HepG2 (cell line): Measurements from ENCODE around the gene CHST12. TPM values are rescaled to one million over a fixed set of nuclear protein-coding genes. Genes with fewer than 3 reads are reported as not detected.

ENCODE experiments used
- ATAC-seq: fragments of 200-7000 bp; cut with Tn5 transposase; 3 replicates; pipeline ENCODE4 v1.9.1; 2020; ENCODE audit warnings: mild to moderate bottlenecking, moderate library complexity
- BruUV-seq: library from RNA; stranded (reverse); fragments of 400-500 nt; replicated peaks from 2 replicates; lab custom pipeline; 2021; lab: Mats Ljungman, UMichigan
- CTCF ChIA-PET: fragments of 300-600 bp; formaldehyde crosslinking; extraction: SDS; loops from one replicate; lab custom pipeline; 2021; ENCODE audit warnings: low total read pairs, inconsistent platforms, low intra/inter-chr PET ratio; lab: Yijun Ruan, JAX
- POLR2A ChIA-PET: fragments of 350-600 bp; sonication (Branson Sonifier 250); formaldehyde crosslinking; loops from one replicate; lab custom pipeline; 2020; ENCODE audit warnings: antibody characterized with exemption, inconsistent platforms; lab: Yijun Ruan, JAX
- DNase-seq: peaks from one replicate; pipeline ENCODE4 v3.0.0-alpha.2; 2015; ENCODE audit warnings: low spot score
- FAIRE-seq: peaks from 3 replicates; lab custom pipeline; 2011; peaks lifted over from hg19 to GRCh38; lab: Jason Lieb, UNC
- H2AFZ ChIP-seq: one replicate; pipeline ENCODE4 v1.6.1; 2011; ENCODE audit warnings: low read length, inconsistent platforms
- H3K27ac ChIP-seq: fragments of 300-600 bp; 3 replicates; pipeline ENCODE4 v1.8.0; 2011; ENCODE audit warnings: mixed run types, mild to moderate bottlenecking, mixed read lengths, low read length, inconsistent platforms; ENCODE audit not compliant: insufficient read depth; ENCODE audit errors: extremely low read length
- H3K27me3 ChIP-seq, 2 experiments: fragments of 200-600 bp in 1 of 2; 2 replicates in 1 of 2; 3 replicates in 1 of 2; pipeline versions ENCODE4 v1.6.0 to v1.8.0; 2011; ENCODE audit warnings: low read length in 2 of 2, mild to moderate bottlenecking in 2 of 2, moderate library complexity in 2 of 2, inconsistent platforms in 1 of 2; ENCODE audit not compliant: insufficient read depth in 2 of 2, control insufficient read depth in 1 of 2
- H3K36me3 ChIP-seq, 2 experiments: fragments of 200-600 bp in 1 of 2; replicated peaks in 1 of 2; 2 replicates in 1 of 2; 3 replicates in 1 of 2; pipeline versions ENCODE4 v1.5.1 to v1.8.0; 2011; ENCODE audit warnings: low read length in 2 of 2, inconsistent platforms in 1 of 2; ENCODE audit not compliant: insufficient read depth in 2 of 2, control insufficient read depth in 1 of 2
- H3K4me1 ChIP-seq: 2 replicates; pipeline ENCODE4 v1.5.1; 2012; ENCODE audit warnings: low read length, inconsistent platforms; ENCODE audit not compliant: insufficient read depth
- H3K4me2 ChIP-seq: 2 replicates; pipeline ENCODE4 v1.6.0; 2011; ENCODE audit warnings: low read depth, low read length, inconsistent platforms
- H3K4me3 ChIP-seq, 3 experiments: fragments of 200-600 bp in 1 of 3; sonication (generic), shearing (Covaris generic) in 1 of 3; replicated peaks in 1 of 3; 2 replicates each; pipeline ENCODE4 v1.5.1; 2011 to 2016; ENCODE audit warnings: low read length in 3 of 3, inconsistent platforms in 2 of 3, low read depth in 2 of 3, mild to moderate bottlenecking in 2 of 3, control low read depth in 1 of 3, mixed read lengths in 1 of 3; ENCODE audit not compliant: insufficient read depth in 1 of 3
- H3K79me2 ChIP-seq: one replicate; pipeline ENCODE4 v1.6.1; 2011; ENCODE audit warnings: low read length, inconsistent platforms; ENCODE audit not compliant: insufficient read depth
- H3K9ac ChIP-seq: 2 replicates; pipeline ENCODE4 v1.6.0; 2011; ENCODE audit warnings: mild to moderate bottlenecking, low read depth, low read length, inconsistent platforms; ENCODE audit not compliant: insufficient read depth
- H3K9me3 ChIP-seq: 2 replicates; pipeline ENCODE4 v1.5.1; 2012; ENCODE audit warnings: mild to moderate bottlenecking, low read length
- H4K20me1 ChIP-seq: 2 replicates; pipeline ENCODE4 v1.6.0; 2011; ENCODE audit warnings: inconsistent platforms, mild to moderate bottlenecking, low read length, moderate library complexity; ENCODE audit not compliant: insufficient read depth
- FOXP1 ChIP-seq, 2 experiments: fragments of 450-650 bp in 1 of 2; IDR thresholded peaks; 2 replicates each; pipeline ENCODE4 v1.6.1; 2017 to 2018; ENCODE audit warnings: antibody characterized with exemption in 1 of 2
- KDM5A ChIP-seq: fragments of 200-600 bp; sonication (generic); IDR thresholded peaks from 2 replicates; pipeline ENCODE4 v1.7.0; 2018; ENCODE audit warnings: antibody characterized with exemption, mild to moderate bottlenecking, low read length, borderline replicate concordance
- MAFK ChIP-seq, 2 experiments: IDR thresholded peaks in 1 of 2; conservative IDR thresholded peaks in 1 of 2; 2 replicates each; pipeline ENCODE4 v1.6.1; 2011; ENCODE audit warnings: improper control_type of control experiment in 2 of 2, low read length in 2 of 2
- PCBP1 ChIP-seq: fragments of 200-400 bp; formaldehyde crosslinking; IDR thresholded peaks from 2 replicates; pipeline ENCODE4 v1.6.1; 2017; ENCODE audit warnings: mild to moderate bottlenecking, low read depth, low read length, borderline replicate concordance
- ZFP82 ChIP-seq: sonication (generic); formaldehyde crosslinking; IDR thresholded peaks from 2 replicates; pipeline ENCODE4 v1.5.1; 2020; ENCODE audit warnings: mild to moderate bottlenecking, missing genetic modification reagents, borderline replicate concordance
- ZNF432 ChIP-seq: sonication (generic); formaldehyde crosslinking; IDR thresholded peaks from 2 replicates; pipeline ENCODE4 v1.5.0; 2020; ENCODE audit warnings: missing genetic modification reagents, mild to moderate bottlenecking, borderline replicate concordance
- ZNF44 ChIP-seq: sonication (generic); formaldehyde crosslinking; IDR thresholded peaks from 2 replicates; pipeline ENCODE4 v1.5.1; 2020; ENCODE audit warnings: mild to moderate bottlenecking, missing genetic modification reagents
- ZNF446 ChIP-seq: sonication (generic); formaldehyde crosslinking; IDR thresholded peaks from 2 replicates; pipeline ENCODE4 v1.5.0; 2020; ENCODE audit warnings: mild to moderate bottlenecking, missing genetic modification reagents
- ZNF549 ChIP-seq: sonication (generic); formaldehyde crosslinking; IDR thresholded peaks from 2 replicates; pipeline ENCODE4 v1.5.0; 2020; ENCODE audit warnings: missing genetic modification reagents
- ZNF629 ChIP-seq: sonication (generic); formaldehyde crosslinking; conservative IDR thresholded peaks from 2 replicates; pipeline ENCODE4 v1.5.0; 2020; ENCODE audit warnings: missing genetic modification reagents
- ZNF720 ChIP-seq: sonication (generic); formaldehyde crosslinking; IDR thresholded peaks from 2 replicates; pipeline ENCODE4 v1.4.0; 2020; ENCODE audit warnings: missing genetic modification reagents
- WGBS: methylation state at CpG from one replicate; pipeline ENCODE4 v1.1.6; 2017; ENCODE audit warnings: low lambda C conversion rate; 5-methylcytosine and 5-hydroxymethylcytosine counted together
- in situ Hi-C: cut with HindIII; loops from 2 replicates; pipeline ENCODE4 v1.10.0; 2017; ENCODE audit warnings: low pct_unique_long_range_greater_than_20kb; ENCODE audit not compliant: extremely low pct_ligation_motif_present
- intact Hi-C: fragments of 100-400 bp; cut with micrococcal nuclease; formaldehyde crosslinking; loops from one replicate; pipeline ENCODE4 v1.10.0; 2022; ENCODE audit not compliant: unreplicated experiment
- polyA plus RNA-seq, 8 experiments: library from polyadenylated mRNA; depleted of rRNA in 3 of 8; stranded (reverse) in 7 of 8; unstranded in 1 of 8; fragments of >200 nt; fragmentation: Illumina TruSeq in 4 of 8; extraction: Trizol in 4 of 8; gene quantifications; 2 replicates each; pipeline versions ENCODE4 v1.2.1 to v1.2.3, GENCODE V29; 2011 to 2016; ENCODE audit warnings: low read depth in 4 of 8, missing spikeins in 1 of 8, mixed read lengths in 1 of 8; ENCODE audit not compliant: insufficient read depth in 1 of 8
- total RNA-seq, 5 experiments: library from RNA; depleted of rRNA; stranded (reverse); fragments of >200 nt; fragmentation: Illumina TruSeq; extraction: Trizol; gene quantifications; 2 replicates each; pipeline ENCODE4 v1.2.3, GENCODE V29; 2016; ENCODE audit warnings: low read depth in 1 of 5
- TF ChIP-seq, protein P1 (sequence below): sonication (generic); formaldehyde crosslinking; IDR thresholded peaks from 2 replicates; pipeline ENCODE4 v1.8.0; 2023; ENCODE audit warnings: mild to moderate bottlenecking, missing genetic modification reagents
- TF ChIP-seq, protein P2 (sequence below): sonication (generic); formaldehyde crosslinking; IDR thresholded peaks from 2 replicates; pipeline ENCODE4 v1.5.0; 2020; ENCODE audit warnings: missing genetic modification reagents

The CHST12 gene
- total and polyA plus RNA-seq, 2 of the 13 experiments (the other 11 are each of a cell fraction or from before 2014, with no cell fraction given), result 6.4 to 15.8 TPM

DNA sequence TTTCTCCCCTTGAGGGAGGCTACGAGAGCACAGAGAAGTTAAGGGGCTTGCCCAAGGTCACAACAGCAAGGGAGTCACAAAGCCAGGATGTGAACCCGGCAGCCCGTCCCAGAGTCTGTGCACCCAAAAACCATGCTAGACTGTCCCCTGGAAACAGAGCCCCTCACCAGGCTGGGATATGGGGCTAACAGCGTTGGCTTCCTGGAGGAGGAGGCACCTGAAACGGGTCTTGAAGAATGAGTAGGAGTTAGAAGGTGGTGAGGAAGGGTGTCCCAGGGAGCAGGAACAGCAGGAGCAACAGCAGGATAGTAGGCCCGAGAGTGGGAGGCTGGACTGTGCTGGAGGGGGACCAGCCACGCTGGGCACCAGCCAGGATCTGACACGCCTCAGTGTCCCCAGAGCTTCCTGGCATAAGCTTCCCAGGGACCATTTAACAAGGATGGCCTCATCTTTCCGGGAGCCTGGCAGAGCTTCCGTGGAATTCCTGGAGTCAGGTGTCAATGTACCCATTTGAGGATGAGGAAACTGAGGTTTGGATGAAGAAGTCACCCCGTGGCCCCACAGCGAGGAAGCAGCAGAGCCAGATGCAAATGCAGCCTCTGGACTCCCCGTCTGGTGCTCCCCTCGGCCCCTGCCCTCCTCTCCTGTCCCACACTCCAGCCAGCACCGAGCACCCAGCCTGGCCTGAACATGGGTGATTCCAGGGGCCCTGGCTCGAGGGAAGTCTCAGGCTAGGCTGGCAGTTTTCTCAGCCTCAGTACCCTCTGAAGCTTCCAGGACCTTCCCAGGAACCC lies 76.1 kb downstream of the CHST12 start:
- in situ Hi-C loops, result no loop called here

DNA sequence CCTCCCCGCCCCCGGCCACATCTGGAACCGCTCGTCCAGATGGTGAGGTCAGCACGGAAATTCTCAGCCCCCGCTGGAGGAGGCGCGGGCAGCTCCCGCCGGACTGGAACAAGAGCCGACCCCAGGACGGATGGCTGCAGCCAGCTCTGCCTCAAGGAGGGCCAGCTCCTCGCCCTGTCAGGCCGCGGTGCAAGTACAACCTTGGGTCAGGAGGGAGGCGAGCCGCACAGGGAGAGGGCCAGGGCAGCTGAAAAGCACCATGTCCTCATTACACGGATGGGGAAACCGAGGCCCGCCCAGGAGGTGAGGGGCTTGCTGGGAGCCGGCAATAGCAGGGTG lies 76.6 kb downstream of the CHST12 start:
- H3K9ac ChIP-seq, result no peak overlapping the region
- ChIA-PET POLR2A (no interaction called here), CTCF (no interaction called here)
- DNase-seq (no peak), FAIRE-seq (no peak), ATAC-seq (no peak)
- WGBS, result no CpG with 5 or more reads among the region's 21 CpGs
- peaks cover 26% of the 10 kb centered on the region for H3K4me1 ChIP-seq
- H2AFZ ChIP-seq, result no peak overlapping the region
- H3K4me2 ChIP-seq, result no peak overlapping the region
- no peaks in the 10 kb centered on the region for H3K79me2 ChIP-seq
- H3K27me3 ChIP-seq, result peaks cover 16 to 56% of the 10 kb centered on the region in 2 experiments
- BruUV-seq, result no TSS peak
- H3K9me3 ChIP-seq, result no peaks in the 10 kb centered on the region
- H3K27ac ChIP-seq, result no peak overlapping the region
- no peaks in the 10 kb centered on the region for H3K36me3 ChIP-seq
- intact Hi-C loops (no loop called here), in situ Hi-C loops (no loop called here)
- H3K4me3 ChIP-seq, result no peak overlapping the region
- H4K20me1 ChIP-seq, result no peaks in the 10 kb centered on the region
- TF ChIP-seq ZNF446 (no peak), ZNF432 (CRISPR knock-in tag) (no peak), ZFP82 (CRISPR knock-in tag) (no peak), PCBP1 (no peak), ZNF549 (CRISPR knock-in tag) (no peak), ZNF44 (CRISPR knock-in tag) (no peak), MAFK (conservative IDR thresholded peaks at IDR 0.05 in 1 of 2, IDR thresholded peaks at IDR 0.05 in 1 of 2; ENCODE audit: low read length in 2 of 2) (no peak), ZNF720 (CRISPR knock-in tag) (no peak), FOXP1 (IDR thresholded peaks at IDR 0.05) (no peak), FOXP1 (CRISPR knock-in tag; IDR thresholded peaks at IDR 0.05) (no peak)
- TF ChIP-seq, protein P1, sequence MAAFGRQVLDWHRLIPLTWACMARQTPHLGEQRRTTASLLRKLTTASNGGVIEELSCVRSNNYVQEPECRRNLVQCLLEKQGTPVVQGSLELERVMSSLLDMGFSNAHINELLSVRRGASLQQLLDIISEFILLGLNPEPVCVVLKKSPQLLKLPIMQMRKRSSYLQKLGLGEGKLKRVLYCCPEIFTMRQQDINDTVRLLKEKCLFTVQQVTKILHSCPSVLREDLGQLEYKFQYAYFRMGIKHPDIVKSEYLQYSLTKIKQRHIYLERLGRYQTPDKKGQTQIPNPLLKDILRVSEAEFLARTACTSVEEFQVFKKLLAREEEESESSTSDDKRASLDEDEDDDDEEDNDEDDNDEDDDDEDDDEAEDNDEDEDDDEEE, result no peak
- TF ChIP-seq, protein P2, sequence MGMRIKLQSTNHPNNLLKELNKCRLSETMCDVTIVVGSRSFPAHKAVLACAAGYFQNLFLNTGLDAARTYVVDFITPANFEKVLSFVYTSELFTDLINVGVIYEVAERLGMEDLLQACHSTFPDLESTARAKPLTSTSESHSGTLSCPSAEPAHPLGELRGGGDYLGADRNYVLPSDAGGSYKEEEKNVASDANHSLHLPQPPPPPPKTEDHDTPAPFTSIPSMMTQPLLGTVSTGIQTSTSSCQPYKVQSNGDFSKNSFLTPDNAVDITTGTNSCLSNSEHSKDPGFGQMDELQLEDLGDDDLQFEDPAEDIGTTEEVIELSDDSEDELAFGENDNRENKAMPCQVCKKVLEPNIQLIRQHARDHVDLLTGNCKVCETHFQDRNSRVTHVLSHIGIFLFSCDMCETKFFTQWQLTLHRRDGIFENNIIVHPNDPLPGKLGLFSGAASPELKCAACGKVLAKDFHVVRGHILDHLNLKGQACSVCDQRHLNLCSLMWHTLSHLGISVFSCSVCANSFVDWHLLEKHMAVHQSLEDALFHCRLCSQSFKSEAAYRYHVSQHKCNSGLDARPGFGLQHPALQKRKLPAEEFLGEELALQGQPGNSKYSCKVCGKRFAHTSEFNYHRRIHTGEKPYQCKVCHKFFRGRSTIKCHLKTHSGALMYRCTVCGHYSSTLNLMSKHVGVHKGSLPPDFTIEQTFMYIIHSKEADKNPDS, result no peak

More for the DNA sequence above, 76.1 kb downstream of the CHST12 start:
- BruUV-seq, result no TSS peak
- Histone ChIP-seq H3K27ac (no peak overlapping the region), H3K79me2 (no peaks in the 10 kb centered on the region), H3K4me1 (peaks cover 32% of the 10 kb centered on the region), H4K20me1 (no peaks in the 10 kb centered on the region), H3K36me3 (no peaks in the 10 kb centered on the region), H3K4me3 (no peak overlapping the region), H3K4me2 (no peak overlapping the region), H3K9me3 (no peaks in the 10 kb centered on the region), H3K27me3 (peaks cover 16 to 58% of the 10 kb centered on the region in 2 experiments), H2AFZ (no peak overlapping the region), H3K9ac (no peak overlapping the region)
- ChIA-PET POLR2A (no interaction called here), CTCF (no interaction called here)
- FAIRE-seq, result no peak
- ATAC-seq, result no peak
- intact Hi-C loops, result loop anchor here (5.0 to 10.0 kb wide), 2 partner anchors 43 to 85 kb away; no protein-coding TSS in a partner anchor
- no peak for TF ChIP-seq KDM5A
- peak; percentile 66 for TF ChIP-seq ZNF629 (CRISPR knock-in tag)
- no peak for DNase-seq
- 33% methylated on average over 8 of the region's 16 CpGs for WGBS
